Measurements from ENCODE around the gene AOAH.

Gene AOAH

GRCh38 chr7:36626111-36626510 lies 98.2 kb downstream of the AOAH start:
- DNase-seq: no peak

GRCh38 chr7:36625247-36625646 lies 99.0 kb downstream of the AOAH start:
- no peak for DNase-seq

GRCh38 chr7:36623247-36623646 lies 101.0 kb downstream of the AOAH start:
- peak; percentile 32 to 54 for DNase-seq

- no peak for DNase-seq
These were observed 102.9 kb downstream of the AOAH start for GRCh38 chr7:36621396-36621795.

GRCh38 chr7:36620166-36620708 lies 104.1 kb downstream of the AOAH start:
- no peak for DNase-seq

GRCh38 chr7:36617408-36617807 lies 106.9 kb downstream of the AOAH start:
- DNase-seq: no peak

- no peak for DNase-seq
These were observed 108.3 kb downstream of the AOAH start for GRCh38 chr7:36615852-36616540.

GRCh38 chr7:36614959-36615358 lies 109.3 kb downstream of the AOAH start:
- no peak for DNase-seq

GRCh38 chr7:36613031-36613614 lies 111.2 kb downstream of the AOAH start:
- DNase-seq: peak in 1 of 2 donors; percentile 8

GRCh38 chr7:36611703-36612102 lies 112.6 kb downstream of the AOAH start:
- no peak for DNase-seq

GRCh38 chr7:36607721-36608095 lies 116.6 kb downstream of the AOAH start:
- DNase-seq: no peak

GRCh38 chr7:36606976-36607720 lies 117.1 kb downstream of the AOAH start:
- no peak for DNase-seq

- no peak for DNase-seq
These were observed 117.9 kb downstream of the AOAH start for GRCh38 chr7:36606153-36606975.

- DNase-seq: no peak
These were observed 118.8 kb downstream of the AOAH start for GRCh38 chr7:36605261-36606051.

- no peak for DNase-seq
These were observed 119.5 kb downstream of the AOAH start for GRCh38 chr7:36604806-36605205.

GRCh38 chr7:36602934-36603887 lies 121.1 kb downstream of the AOAH start:
- DNase-seq: no peak

GRCh38 chr7:36602511-36602910 lies 121.8 kb downstream of the AOAH start:
- DNase-seq: no peak

GRCh38 chr7:36601601-36602000 lies 122.7 kb downstream of the AOAH start:
- no peak for DNase-seq

- no peak for DNase-seq
These were observed 123.3 kb downstream of the AOAH start for GRCh38 chr7:36600869-36601530.

GRCh38 chr7:36600314-36600682 lies 124.0 kb downstream of the AOAH start:
- peak in 1 of 2 donors; percentile 6 for DNase-seq
